Measurements from ENCODE around the gene TP53BP2. TPM values are rescaled to one million over a fixed set of nuclear protein-coding genes. Genes with fewer than 3 reads are reported as not detected.
"Not testable (repeated sequence)": the region's sequence is repeated elsewhere in the genome, so short reads cannot be mapped to it uniquely, and the experiment has no call there.

The TP53BP2 gene
- total RNA-seq, 1 experiment from 2014 or later: 22.8 TPM

DNA sequence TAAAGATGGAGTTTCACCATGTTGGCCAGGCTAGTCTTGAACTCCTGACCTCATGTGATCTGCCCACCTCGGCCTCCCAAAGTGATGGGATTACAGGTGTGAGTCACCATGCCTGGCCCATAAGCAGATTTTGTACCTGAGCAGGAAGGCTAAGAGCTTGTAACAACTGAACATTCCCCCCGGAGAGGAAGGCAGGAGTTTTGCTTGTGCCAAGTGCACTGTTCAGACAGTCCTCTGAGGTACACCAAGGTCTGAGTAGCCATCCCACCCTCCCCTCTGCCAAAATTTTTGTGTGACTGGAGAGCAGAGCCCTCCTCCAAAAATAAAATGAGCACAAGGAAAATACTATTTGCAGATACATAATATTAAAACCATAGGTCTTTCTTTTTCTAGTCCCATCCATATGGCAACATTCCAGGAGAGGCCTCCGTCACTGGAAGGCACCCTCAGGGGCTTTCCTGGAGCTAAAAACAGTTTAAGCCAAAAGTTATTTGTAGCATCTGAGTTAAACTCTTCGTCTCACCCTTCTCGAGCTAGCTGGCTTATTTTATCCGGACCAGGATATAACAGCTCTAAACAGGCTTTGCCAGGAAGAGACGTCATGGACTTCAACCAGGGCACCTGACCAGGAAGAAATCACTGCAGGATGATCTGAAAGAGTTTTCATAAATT lies 106.2 kb downstream of the TP53BP2 start:
- in situ Hi-C loops (cut with HindIII; ENCODE audit: low pct_unique_long_range_greater_than_20kb, low sequenced_read_pairs): no loop called here
- no peak for DNase-seq (ENCODE audit: low read depth, low spot score)

- no peak for DNase-seq (ENCODE audit: low read depth, low spot score)
- in situ Hi-C loops (cut with HindIII; ENCODE audit: low pct_unique_long_range_greater_than_20kb, low sequenced_read_pairs): no loop called here
Observed at GRCh38 chr1:223738465-223739365, 107.0 kb downstream of the TP53BP2 start.

DNA sequence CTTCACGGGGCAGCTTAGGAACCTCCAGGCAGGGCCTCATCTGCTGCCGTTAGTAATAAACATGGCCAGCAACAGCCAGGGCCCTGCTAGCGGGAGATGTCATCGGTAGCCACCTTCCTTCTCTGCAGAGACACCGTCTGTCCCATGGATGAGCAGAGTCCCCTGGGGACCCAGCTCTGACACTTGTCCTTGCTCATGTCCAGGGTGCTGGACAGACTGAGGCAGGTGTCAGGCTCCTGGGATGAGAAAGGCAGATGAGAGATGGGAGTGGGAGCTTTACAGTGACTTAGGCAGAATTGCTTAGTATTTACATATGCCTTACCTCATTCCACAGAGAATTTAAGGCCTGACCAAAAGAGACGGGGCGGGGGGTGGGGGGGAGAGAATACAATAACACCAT lies 108.4 kb downstream of the TP53BP2 start:
- in situ Hi-C loops (cut with HindIII; ENCODE audit: low pct_unique_long_range_greater_than_20kb, low sequenced_read_pairs): no loop called here
- no peak for DNase-seq (ENCODE audit: low read depth, low spot score)

- in situ Hi-C loops (cut with HindIII; ENCODE audit: low pct_unique_long_range_greater_than_20kb, low sequenced_read_pairs); DNase-seq (ENCODE audit: low read depth, low spot score): not testable (repeated sequence)
Observed at GRCh38 chr1:223736638-223737037, 109.1 kb downstream of the TP53BP2 start.

GRCh38 chr1:223733898-223734852 lies 111.6 kb downstream of the TP53BP2 start:
- DNase-seq (ENCODE audit: low read depth, low spot score): no peak
- in situ Hi-C loops (cut with HindIII; ENCODE audit: low pct_unique_long_range_greater_than_20kb, low sequenced_read_pairs): no loop called here

DNA sequence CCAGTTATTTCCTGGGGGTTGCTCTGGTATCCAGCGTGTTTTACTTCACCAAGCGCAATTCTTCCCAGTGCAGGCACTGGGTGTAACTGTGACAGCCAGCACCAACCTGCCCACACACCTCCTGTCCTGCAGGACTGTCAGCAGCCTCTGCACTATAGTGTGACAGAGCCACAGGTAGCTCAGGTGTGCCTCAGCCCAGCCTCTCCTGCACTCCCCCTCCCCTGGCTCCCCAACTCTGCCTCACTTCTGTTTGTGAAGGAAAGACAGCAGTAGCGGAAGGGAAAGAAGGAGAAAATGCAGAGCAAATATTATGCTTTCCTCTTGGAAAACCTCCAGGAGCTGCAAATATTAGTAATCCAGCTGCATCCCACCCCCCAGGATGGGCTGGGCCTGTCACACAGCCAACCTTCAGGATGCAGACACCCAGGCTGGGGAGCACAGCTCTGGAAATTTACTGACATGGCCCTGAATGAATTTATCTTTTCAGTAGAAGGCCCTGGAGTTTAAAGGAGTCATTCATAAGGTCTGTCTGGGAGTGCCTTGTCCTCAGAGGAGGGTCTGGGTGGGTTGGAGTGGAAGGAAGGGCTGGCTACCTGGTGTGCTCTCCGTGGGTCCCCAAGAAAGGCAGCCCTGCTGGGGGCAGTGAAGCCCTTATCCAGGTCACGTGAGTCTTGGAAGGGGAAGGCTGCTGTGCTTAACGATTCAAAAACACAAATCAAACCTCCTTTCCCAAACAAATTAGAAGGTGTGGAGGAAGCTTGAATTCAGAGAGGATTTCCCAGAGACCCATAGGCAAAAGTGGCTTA lies 112.6 kb downstream of the TP53BP2 start:
- no peak for DNase-seq (ENCODE audit: low read depth, low spot score)
- in situ Hi-C loops (cut with HindIII; ENCODE audit: low pct_unique_long_range_greater_than_20kb, low sequenced_read_pairs): no loop called here

DNA sequence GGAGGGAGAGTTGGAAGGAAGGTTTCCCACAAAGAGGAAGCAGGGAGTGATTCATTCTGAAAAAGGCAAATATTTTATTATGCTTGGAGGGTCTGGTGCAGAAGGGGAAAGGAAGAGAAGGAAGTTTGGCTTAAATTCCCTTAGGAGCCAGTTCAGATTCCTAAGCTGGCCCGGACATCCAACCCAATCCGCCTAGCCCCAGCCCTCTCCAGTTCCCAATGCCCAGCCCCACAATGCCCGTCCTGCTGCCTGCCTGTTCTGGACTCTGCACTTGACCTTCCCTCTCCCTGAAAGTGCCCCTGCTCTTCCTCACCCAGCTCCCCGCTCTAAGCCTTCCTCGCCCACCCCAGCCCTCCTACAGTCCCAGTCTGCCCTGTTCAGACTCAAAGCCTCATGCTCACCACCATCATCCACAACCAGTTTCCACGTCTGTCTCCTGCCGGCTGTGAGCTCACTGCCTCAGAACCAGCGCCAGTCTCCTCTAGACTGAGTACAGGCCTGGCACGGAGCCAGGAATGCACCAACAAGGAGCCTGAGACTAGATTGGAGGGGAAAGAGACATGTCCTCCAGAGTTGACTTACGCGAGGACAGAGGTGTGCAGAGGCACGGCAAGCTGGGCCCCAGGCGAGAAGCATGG lies 114.5 kb downstream of the TP53BP2 start:
- no peak for DNase-seq (ENCODE audit: low read depth, low spot score)
- in situ Hi-C loops (cut with HindIII; ENCODE audit: low pct_unique_long_range_greater_than_20kb, low sequenced_read_pairs): no loop called here

DNA sequence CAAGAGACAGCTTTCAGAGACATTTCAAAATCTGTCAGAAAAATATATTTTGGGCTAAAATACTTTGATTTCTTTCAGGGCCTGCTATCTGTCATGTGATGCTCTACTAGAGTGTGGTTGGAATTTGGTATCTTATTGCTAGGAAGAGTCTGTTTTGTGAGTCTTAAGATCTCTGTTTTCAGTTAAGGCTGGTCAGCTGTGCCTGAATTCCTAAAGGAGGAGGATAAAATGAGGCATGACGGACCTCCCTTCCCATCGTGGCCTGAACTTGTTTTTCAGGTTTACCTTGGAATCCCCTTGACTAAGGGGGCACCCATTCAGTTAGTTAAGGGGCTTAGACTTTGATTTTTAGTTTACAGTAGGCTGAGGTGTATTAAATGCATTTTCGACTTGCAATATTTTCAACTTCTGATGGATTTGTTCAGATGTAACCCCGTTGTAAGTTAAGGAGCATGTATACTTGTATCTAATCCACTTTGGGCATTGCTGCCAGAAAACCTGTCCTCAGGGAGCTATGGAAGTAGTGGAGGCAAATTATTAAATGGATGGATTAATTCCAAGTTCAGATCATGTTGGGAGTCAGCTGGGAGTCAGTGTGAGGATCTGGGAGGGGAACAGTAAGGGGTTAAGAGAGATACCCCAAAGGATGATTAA lies 115.1 kb downstream of the TP53BP2 start:
- in situ Hi-C loops (cut with HindIII; ENCODE audit: low pct_unique_long_range_greater_than_20kb, low sequenced_read_pairs): no loop called here
- no peak for DNase-seq (ENCODE audit: low read depth, low spot score)

- no peak for DNase-seq (ENCODE audit: low read depth, low spot score)
- in situ Hi-C loops (cut with HindIII; ENCODE audit: low pct_unique_long_range_greater_than_20kb, low sequenced_read_pairs): no loop called here
Observed at GRCh38 chr1:223729906-223730305, 115.8 kb downstream of the TP53BP2 start.

Other genes with a start within 250 kb of the TP53BP2 start
- gene CAPN8, start 180.2 kb downstream of the TP53BP2 start, total RNA-seq (2014; rRNA removed; shearing (Covaris generic)): not detected in 2 replicates
- 75.9 and 76.0 TPM in 2 replicates for gene CAPN2, start 133.4 kb downstream of the TP53BP2 start, total RNA-seq (2014; rRNA removed; shearing (Covaris generic))